ENCODE results near the gene ASXL3. TPM values are rescaled to one million over a fixed set of nuclear protein-coding genes. Genes with fewer than 3 reads are reported as not detected.

Gene ASXL3
- total RNA-seq, 1 experiment from 2014 or later, result not detected

DNA sequence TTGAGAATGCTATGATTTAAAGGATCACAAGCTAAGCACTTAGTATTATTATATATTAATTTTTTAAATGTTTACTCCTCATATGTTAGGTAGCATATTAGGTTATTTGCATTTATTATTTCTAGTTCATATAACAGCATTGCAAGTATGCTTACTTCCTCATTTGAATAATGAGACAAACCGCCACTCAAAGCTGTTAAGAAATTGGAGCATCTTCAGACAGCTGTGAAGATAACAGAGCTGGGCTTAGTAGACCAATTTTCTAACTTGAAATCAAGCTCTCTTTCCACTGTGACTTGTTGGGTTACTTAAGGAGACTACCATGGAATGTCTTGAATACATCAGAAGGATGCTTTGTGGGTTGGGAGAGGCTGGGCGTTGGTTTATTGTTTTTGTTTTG lies 139.3 kb downstream of the ASXL3 start:
- DNase-seq (ENCODE audit: low read depth), result no peak

DNA sequence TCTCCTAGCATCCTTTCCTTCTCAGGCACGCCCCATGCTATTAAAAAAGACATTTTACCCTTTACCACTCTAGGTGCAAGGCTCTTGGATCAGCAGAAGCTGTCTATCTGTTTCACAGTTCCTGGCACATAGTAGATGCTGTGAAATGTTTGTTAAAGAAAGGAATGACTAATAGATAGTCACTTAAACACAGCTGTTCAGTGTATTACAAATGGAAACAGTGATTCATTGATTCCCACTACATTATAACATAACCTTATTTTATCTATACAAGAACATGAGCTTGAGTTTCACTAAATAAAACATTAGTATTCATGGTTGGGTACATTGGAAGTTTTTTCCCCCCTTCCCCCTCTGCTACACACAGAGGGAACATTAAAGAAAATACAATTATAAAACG lies 142.1 kb downstream of the ASXL3 start:
- DNase-seq (ENCODE audit: low read depth), result no peak

DNA sequence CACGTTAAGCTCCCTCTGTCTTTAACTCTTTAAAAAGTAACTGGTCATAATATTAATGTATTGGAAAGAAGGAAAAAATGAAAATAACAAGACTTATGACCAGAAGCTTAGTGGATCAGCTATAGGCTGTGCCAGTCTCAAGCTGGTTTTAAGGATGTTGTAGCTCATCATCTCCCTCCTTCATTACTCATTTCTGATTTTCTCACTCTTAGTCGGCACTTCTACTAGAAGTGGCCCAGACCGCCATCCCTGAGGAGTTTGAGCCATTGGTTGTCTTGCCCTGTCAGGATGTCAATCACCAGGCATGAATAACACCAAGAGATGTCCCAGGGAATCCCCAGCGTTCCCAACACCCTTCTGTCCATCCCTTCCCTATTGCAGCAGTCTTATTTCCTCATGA lies 151.5 kb downstream of the ASXL3 start:
- DNase-seq (ENCODE audit: low read depth), result no peak

DNA sequence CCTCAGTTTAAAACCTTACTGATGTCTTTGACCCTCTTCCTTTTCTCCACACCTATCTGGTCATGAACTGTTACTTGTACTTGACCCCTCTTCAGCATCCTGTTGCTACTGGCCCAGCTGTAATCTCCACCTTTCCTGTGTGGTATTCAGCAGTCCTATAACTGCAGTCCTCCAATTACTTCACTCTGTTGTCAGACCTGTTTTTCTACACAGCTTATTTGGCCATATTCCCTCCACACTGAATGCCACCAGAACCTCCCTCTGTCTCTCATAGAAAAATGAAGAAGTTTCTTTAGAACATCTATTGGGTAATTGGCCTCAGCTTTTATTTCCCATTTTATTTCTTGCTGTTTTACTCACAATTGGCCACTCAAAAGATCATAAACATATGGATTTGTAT lies 155.4 kb downstream of the ASXL3 start:
- no peak for DNase-seq (ENCODE audit: low read depth)

DNA sequence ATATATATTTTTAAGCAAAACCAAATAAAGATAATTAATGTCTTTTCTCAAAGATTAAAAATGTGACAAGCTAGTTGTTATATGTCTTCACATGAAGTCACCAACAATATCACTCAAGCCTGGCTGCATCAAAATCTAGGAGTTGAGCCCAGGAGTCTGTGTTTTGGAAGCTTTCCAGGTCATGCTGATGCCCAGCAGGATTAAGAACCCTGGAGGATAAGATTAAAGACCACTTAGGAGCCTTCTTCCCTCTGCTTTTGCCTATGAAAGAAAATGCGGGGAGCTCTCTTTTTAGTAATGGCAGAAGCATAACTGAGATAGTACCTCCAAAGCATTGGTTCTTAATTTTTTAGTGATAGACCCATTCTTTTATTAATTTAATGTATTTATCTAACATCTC lies 157.4 kb downstream of the ASXL3 start:
- DNase-seq (ENCODE audit: low read depth), result no peak

DNA sequence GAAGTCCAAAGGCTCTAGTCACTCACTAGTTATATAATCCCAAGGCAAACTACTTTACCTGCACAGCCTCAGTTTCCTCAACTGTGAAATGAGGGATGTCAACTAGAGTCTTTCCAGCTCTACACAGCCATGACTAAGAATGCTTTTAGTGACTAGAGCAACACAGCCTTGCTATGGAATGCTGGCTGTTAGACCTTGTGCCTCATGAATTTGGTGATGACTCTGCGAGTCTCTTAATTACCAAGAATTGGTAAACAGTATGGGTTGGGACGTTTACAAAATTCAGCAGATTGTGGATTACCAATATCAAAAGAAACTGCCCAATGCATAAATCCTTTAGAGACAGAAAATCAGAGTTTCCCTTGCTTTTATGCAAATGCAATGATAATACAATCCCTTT lies 163.7 kb downstream of the ASXL3 start:
- no peak for DNase-seq (ENCODE audit: low read depth)

DNA sequence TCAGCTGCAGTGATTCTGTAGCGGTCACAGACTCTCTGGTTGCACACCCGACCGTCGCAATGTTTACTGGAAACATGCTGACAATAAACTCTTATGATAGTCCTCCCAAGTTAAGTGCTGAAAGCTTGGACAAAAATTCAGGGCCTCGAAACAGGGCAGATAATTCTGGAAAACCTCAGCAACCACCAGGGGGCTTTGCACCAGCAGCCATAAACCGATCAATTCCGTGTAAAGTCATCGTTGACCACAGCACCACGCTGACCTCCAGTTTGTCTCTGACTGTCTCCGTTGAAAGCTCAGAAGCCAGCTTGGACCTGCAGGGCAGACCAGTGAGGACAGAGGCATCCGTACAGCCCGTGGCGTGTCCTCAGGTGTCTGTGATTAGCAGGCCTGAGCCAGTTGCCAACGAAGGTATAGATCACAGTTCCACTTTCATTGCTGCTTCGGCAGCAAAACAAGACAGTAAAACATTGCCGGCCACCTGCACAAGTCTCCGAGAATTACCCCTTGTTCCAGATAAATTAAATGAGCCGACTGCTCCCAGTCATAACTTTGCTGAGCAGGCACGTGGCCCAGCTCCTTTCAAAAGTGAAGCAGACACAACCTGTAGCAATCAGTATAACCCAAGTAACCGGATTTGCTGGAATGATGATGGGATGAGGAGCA lies 166.1 kb downstream of the ASXL3 start:
- DNase-seq (ENCODE audit: low read depth), result no peak

DNA sequence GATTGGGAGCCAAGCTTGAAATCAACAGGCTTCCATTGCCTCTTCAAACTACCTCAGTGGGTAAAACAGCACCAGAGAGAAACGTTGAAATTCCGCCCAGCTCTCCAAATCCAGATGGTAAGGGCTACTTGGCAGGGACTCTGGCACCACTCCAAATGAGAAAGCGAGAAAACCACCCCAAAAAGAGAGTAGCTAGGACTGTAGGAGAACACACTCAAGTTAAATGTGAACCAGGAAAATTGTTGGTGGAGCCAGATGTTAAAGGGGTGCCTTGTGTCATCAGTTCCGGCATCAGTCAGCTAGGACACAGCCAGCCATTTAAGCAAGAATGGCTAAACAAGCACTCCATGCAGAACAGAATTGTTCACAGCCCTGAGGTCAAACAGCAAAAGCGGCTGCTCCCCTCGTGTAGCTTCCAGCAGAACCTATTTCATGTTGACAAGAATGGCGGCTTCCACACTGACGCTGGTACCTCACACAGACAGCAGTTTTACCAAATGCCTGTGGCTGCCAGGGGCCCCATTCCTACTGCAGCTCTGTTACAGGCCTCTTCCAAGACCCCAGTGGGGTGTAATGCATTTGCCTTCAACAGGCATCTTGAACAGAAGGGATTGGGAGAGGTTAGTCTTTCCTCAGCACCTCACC lies 167.3 kb downstream of the ASXL3 start:
- no peak for DNase-seq (ENCODE audit: low read depth)

DNA sequence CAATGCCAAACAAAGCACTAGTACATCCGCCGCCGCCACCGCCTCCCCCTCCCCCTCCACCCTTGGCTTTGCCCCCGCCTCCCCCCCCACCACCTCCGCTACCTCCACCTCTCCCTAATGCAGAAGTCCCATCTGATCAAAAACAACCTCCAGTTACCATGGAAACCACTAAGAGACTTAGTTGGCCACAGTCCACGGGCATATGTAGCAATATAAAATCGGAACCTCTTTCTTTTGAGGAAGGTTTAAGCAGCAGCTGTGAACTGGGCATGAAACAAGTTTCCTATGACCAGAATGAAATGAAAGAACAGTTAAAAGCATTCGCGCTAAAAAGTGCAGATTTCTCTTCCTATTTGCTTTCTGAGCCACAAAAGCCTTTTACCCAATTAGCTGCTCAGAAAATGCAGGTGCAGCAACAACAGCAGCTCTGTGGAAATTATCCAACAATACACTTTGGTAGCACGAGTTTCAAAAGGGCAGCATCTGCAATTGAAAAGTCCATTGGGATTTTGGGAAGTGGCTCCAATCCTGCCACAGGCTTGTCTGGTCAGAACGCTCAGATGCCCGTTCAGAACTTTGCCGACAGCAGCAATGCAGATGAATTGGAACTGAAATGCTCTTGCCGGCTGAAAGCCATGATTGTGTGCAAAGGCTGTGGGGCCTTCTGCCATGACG lies 168.0 kb downstream of the ASXL3 start:
- DNase-seq (ENCODE audit: low read depth), result no peak

DNA sequence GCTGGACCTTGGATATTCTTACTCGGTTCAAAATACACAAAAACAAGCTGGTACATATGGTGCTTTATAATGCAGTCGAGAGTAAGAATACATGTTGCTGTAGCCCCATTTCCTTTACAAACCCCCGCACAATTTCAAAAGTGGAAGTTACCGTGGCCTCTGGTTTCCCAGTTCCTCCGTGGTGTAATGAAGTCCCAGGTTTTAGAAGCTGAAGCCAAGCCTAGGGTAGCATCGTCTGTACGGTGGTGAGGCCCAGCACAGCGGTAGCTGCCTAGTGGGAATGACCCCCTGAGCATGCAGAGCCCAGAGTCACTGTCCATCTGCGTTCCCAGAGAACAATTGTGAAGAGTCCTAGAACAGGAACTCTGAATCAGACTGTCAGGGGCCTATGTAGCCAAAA lies 171.8 kb downstream of the ASXL3 start:
- no peak for DNase-seq (ENCODE audit: low read depth)

DNA sequence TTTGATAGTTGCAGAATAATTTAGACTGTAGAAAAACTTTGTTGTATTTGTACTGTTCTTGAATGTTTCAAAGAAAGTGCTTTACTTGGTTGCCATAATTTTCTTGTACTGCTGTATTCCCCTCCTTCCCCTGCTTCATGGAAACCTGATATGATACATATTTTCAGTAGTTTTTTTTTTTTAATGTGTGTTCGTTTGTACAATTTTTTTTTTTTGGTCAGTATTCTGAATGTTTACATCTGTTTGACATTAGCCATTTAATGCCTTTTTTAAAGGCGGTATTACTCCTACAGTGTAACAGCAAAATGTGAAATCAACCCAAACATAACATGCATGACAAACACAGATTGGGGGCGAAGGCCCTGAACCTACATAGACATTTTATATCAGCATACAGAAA lies 172.3 kb downstream of the ASXL3 start:
- DNase-seq (ENCODE audit: low read depth), result no peak

DNA sequence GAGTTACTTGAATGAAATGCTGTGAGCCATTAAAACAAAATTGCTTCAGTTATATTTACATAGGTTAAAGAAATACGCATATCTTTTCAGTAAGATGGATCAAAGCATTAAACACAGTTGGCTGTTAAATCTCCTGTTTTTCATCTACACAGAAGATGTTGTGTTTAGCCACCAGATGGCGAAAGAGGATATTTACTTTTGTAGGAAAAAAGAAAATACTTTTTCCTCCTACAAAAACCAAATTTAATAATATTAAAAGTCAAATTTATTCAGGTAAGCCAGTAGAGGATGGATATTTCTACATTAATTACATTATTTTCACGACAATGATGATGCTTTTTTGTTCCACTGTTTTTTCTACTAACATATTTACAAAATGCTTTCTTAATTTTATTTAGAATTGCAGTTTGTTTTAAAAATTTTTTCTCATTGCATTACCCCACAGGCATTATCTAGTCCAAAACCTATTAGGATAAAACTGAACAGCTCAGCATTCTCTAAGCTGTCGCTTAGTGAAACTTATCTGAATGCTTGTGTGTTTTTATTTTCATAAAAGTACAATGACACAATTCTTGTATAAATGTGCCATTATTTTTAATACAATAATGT lies 173.7 kb downstream of the ASXL3 start:
- DNase-seq (ENCODE audit: low read depth), result no peak

DNA sequence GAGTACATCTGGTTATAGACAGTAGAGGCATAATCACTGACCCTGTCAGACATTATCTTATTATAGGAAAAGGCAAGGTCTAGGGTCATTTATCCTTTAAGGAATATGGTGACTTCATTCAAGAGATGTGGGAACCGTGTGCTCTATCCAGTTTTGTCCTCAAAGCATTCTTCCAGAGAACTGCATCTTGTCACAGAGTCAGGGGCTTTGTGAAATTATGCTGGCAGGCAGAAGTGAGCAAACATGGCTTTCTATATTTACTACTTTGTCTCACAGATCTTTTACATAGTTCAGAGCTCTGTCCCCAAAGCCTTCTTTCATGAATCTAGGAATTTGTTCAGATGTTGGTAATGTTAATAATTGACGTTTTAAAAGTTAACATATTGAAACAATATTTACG lies 177.4 kb downstream of the ASXL3 start:
- DNase-seq (ENCODE audit: low read depth), result no peak

DNA sequence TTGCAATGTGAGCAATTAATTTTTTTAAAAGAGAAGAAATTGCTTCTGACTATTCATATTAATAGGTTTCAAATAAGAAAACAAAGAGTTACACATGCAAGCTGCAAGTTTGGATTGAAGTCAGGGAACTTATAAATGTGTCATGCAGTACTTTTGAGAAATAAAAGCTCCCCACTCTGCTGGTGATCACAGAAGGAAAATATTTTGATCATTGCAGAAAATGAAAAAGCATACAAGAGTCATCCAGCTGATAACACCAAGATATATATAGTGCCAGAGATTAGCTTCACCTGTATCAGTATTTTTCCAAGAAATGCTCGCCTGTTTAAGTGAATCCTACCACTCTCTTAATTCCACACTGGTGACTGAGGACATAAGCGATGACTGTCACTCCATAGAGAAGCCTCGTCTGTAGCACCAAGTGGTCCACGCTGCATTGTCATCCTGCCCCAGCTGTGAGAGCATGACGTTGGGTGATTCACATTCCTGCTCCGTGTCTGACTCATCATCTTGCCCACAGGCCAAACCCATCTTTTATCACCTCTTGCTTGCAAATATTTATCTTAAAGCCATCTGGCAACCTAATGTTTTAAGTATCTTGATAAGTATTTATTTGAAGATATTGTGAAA lies 178.0 kb downstream of the ASXL3 start:
- peak; percentile 77 for DNase-seq (ENCODE audit: low read depth)

DNA sequence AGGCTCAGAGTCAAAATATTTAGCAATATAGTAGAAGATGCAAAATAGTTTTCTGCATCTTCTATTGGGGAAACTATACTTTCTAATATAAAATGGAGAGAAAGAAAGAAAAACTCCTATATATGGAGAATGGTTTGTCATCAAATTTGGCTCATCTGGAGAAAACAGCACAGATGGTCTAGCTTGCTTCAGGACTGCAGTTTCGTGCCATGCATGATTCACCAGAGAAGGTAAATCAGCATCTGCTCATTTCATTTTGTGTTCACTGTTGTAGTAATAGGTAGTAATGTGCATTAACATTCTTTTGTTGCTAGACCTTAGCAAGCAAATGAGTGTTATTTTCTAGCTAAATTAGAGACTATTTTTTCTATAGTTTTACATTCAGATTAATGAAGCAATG lies 179.0 kb downstream of the ASXL3 start:
- DNase-seq (ENCODE audit: low read depth), result peak; percentile 30

DNA sequence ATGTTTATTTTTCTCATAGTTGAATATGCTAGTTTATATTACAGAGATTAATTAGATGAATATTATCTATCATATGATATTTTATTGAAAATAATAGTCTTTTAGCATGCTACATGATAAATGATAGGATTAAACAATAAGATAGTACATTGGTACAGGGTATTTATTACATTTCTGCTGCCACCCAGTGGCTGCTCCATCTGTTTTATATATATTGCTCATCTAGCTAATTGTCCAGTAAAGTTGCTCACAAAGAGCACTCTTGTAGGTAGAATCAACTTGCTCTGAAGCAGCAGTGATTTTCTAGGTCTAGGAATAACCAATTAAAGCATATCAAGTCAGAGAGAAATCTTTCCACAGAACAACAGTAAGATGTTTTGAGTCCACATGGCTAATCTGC lies 183.3 kb downstream of the ASXL3 start:
- DNase-seq (ENCODE audit: low read depth), result peak; percentile 16

DNA sequence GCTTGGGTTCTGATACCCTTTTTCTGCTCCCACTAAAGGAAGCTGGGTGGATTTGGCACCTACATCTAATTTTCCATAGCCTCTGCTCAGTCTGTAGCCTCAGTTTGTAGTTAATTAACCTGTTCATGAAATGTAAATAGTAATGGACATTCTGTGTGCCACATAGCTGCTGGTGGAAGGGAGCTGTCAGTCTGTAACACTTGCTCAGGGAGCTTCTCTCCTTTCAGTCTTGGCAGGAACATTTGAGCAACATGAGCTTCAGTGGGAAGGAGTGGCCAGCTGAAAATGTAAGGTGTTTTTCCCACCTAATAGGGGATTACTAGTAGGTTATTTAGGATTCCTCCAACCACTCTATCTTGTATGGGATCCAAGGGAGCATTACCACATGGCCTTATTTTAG lies 203.4 kb downstream of the ASXL3 start:
- no peak for DNase-seq (ENCODE audit: low read depth)

Other genes with a start within 250 kb of the ASXL3 start
- not detected in 2 replicates for gene CCDC178, start 137.5 kb upstream of the ASXL3 start, total RNA-seq (2014; rRNA removed; shearing (Covaris generic))